Measurements from ENCODE around the gene PRPS1.
"Not testable (repeated sequence)": the region's sequence is repeated elsewhere in the genome, so short reads cannot be mapped to it uniquely, and the experiment has no call there.

Gene PRPS1

DNA sequence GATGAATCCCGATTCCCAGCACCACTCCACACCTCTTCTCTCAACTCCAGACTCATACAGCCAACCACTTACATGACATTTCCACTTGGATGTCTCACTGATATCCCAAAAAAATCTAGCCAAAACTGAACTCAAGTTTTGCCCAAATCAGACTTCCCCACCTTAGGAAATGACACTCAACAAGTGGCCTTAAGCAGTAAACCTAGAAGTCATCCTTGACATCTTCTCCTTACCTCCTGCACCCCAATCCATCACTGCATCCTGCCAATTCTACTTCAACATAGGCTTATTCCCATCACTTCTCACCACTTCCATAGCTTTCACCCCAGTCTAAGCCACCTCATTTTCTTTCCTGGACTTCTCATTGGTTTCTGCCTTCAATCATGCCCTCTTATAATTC, 39.1 kb downstream of the PRPS1 start:
- TF ChIP-seq ESRRG (CRISPR knock-in tag; IDR thresholded peaks at IDR 0.05), result no peak
- ATAC-seq, result no peak

DNA sequence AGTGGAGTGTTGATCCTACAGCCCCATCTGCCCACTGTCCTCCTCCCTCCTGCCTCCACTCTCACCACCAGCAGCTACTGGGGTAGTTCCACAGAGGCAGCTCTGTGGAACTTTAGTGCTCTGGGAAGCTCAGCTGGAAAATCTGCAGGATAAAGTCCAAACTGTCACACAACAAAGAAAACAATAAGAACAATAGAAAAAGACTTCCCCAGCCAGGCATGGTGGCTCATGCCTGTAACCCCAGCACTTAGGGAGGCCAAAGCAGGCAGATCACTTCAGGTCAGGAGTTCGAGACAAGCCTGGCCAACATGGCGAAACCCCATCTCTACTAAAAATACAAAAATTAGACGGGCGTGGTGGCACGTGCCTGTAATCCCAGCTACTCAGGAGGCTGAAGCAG, 40.4 kb downstream of the PRPS1 start:
- ATAC-seq, result not testable (repeated sequence)

DNA sequence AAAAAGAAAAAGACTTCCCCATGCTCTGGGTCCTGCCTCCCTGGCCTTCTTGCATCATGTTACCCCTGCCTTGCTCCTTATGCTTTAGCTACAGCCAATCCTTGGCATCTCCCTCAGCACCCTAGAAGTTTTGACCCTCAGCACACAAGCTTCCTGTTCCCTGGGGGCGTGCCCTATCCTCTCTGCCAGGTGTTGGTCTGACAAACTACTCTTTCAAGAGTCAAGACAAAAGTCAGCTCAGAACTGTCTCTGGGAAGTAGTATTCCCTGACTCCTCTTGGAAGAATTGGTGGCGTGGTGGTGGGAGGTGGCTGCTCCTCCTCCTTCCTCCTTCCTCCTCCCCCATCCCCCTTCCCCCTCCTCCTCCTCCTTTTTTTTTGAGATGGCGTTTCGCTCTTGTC, 41.0 kb downstream of the PRPS1 start:
- ATAC-seq, result no peak
- TF ChIP-seq, protein P1, sequence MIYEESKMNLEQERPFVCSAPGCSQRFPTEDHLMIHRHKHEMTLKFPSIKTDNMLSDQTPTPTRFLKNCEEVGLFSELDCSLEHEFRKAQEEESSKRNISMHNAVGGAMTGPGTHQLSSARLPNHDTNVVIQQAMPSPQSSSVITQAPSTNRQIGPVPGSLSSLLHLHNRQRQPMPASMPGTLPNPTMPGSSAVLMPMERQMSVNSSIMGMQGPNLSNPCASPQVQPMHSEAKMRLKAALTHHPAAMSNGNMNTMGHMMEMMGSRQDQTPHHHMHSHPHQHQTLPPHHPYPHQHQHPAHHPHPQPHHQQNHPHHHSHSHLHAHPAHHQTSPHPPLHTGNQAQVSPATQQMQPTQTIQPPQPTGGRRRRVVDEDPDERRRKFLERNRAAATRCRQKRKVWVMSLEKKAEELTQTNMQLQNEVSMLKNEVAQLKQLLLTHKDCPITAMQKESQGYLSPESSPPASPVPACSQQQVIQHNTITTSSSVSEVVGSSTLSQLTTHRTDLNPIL (CRISPR knock-in tag; IDR thresholded peaks at IDR 0.05; ENCODE audit: low read depth), result no peak
- TF ChIP-seq POU6F1 (CRISPR knock-in tag; IDR thresholded peaks at IDR 0.05; ENCODE audit: borderline replicate concordance, low read depth), result no peak
- no peak for TF ChIP-seq GLIS3 (CRISPR knock-in tag; IDR thresholded peaks at IDR 0.05)
- no peak for TF ChIP-seq OSR1 (CRISPR knock-in tag; IDR thresholded peaks at IDR 0.05)
- TF ChIP-seq ZFP30 (CRISPR knock-in tag; IDR thresholded peaks at IDR 0.05), result no peak
- TF ChIP-seq ARNTL (CRISPR knock-in tag; IDR thresholded peaks at IDR 0.05; ENCODE audit: borderline replicate concordance, low read depth), result no peak
- TF ChIP-seq ZNF565 (CRISPR knock-in tag; conservative IDR thresholded peaks at IDR 0.05; ENCODE audit: low read depth), result no peak
- TF ChIP-seq ISL1 (CRISPR knock-in tag; IDR thresholded peaks at IDR 0.05), result no peak
- TF ChIP-seq ZNF8 (CRISPR knock-in tag; IDR thresholded peaks at IDR 0.05), result no peak
- TF ChIP-seq ZFP3 (CRISPR knock-in tag; IDR thresholded peaks at IDR 0.05), result no peak
- TF ChIP-seq CSDC2 (CRISPR knock-in tag; IDR thresholded peaks at IDR 0.05), result no peak
- TF ChIP-seq SNAI2 (CRISPR knock-in tag; IDR thresholded peaks at IDR 0.05), result no peak
- TF ChIP-seq TOX (CRISPR knock-in tag; IDR thresholded peaks at IDR 0.05; ENCODE audit: borderline replicate concordance), result no peak
- TF ChIP-seq, protein P2, sequence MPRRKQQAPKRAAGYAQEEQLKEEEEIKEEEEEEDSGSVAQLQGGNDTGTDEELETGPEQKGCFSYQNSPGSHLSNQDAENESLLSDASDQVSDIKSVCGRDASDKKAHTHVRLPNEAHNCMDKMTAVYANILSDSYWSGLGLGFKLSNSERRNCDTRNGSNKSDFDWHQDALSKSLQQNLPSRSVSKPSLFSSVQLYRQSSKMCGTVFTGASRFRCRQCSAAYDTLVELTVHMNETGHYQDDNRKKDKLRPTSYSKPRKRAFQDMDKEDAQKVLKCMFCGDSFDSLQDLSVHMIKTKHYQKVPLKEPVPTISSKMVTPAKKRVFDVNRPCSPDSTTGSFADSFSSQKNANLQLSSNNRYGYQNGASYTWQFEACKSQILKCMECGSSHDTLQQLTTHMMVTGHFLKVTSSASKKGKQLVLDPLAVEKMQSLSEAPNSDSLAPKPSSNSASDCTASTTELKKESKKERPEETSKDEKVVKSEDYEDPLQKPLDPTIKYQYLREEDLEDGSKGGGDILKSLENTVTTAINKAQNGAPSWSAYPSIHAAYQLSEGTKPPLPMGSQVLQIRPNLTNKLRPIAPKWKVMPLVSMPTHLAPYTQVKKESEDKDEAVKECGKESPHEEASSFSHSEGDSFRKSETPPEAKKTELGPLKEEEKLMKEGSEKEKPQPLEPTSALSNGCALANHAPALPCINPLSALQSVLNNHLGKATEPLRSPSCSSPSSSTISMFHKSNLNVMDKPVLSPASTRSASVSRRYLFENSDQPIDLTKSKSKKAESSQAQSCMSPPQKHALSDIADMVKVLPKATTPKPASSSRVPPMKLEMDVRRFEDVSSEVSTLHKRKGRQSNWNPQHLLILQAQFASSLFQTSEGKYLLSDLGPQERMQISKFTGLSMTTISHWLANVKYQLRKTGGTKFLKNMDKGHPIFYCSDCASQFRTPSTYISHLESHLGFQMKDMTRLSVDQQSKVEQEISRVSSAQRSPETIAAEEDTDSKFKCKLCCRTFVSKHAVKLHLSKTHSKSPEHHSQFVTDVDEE (CRISPR knock-in tag; IDR thresholded peaks at IDR 0.05), result no peak
- no peak for TF ChIP-seq TCF4 (CRISPR knock-in tag; IDR thresholded peaks at IDR 0.05; ENCODE audit: borderline replicate concordance)
- TF ChIP-seq ZNF70 (CRISPR knock-in tag; IDR thresholded peaks at IDR 0.05), result no peak
- no peak for TF ChIP-seq ESRRG (CRISPR knock-in tag; IDR thresholded peaks at IDR 0.05)
- TF ChIP-seq, protein P3, sequence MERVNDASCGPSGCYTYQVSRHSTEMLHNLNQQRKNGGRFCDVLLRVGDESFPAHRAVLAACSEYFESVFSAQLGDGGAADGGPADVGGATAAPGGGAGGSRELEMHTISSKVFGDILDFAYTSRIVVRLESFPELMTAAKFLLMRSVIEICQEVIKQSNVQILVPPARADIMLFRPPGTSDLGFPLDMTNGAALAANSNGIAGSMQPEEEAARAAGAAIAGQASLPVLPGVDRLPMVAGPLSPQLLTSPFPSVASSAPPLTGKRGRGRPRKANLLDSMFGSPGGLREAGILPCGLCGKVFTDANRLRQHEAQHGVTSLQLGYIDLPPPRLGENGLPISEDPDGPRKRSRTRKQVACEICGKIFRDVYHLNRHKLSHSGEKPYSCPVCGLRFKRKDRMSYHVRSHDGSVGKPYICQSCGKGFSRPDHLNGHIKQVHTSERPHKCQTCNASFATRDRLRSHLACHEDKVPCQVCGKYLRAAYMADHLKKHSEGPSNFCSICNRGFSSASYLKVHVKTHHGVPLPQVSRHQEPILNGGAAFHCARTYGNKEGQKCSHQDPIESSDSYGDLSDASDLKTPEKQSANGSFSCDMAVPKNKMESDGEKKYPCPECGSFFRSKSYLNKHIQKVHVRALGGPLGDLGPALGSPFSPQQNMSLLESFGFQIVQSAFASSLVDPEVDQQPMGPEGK (CRISPR knock-in tag; IDR thresholded peaks at IDR 0.05; ENCODE audit: borderline replicate concordance), result no peak

GRCh38 chrX:107669885-107670628, 41.7 kb downstream of the PRPS1 start:
- no peak for ATAC-seq
- no peak for TF ChIP-seq POU6F1 (CRISPR knock-in tag; IDR thresholded peaks at IDR 0.05; ENCODE audit: borderline replicate concordance, low read depth)
- TF ChIP-seq, protein P3 (CRISPR knock-in tag; IDR thresholded peaks at IDR 0.05; ENCODE audit: borderline replicate concordance), result no peak
- TF ChIP-seq, protein P4, sequence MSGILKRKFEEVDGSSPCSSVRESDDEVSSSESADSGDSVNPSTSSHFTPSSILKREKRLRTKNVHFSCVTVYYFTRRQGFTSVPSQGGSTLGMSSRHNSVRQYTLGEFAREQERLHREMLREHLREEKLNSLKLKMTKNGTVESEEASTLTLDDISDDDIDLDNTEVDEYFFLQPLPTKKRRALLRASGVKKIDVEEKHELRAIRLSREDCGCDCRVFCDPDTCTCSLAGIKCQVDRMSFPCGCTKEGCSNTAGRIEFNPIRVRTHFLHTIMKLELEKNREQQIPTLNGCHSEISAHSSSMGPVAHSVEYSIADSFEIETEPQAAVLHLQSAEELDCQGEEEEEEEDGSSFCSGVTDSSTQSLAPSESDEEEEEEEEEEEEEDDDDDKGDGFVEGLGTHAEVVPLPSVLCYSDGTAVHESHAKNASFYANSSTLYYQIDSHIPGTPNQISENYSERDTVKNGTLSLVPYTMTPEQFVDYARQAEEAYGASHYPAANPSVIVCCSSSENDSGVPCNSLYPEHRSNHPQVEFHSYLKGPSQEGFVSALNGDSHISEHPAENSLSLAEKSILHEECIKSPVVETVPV (CRISPR knock-in tag; IDR thresholded peaks at IDR 0.05), result no peak

GRCh38 chrX:107671256-107671655, 42.9 kb downstream of the PRPS1 start:
- not testable (repeated sequence) for ATAC-seq
